ENCODE results near the gene GPR17.

GPR17 gene

GRCh38 chr2:127609818-127610217, 36.1 kb upstream of the GPR17 start:
- no peaks in the 10 kb centered on the region for H3K79me2 ChIP-seq (ENCODE audit: control insufficient read depth, low read length)
- H3K27me3 ChIP-seq (ENCODE audit: control insufficient read depth, low read length): peaks cover 3% of the 10 kb centered on the region; the same call in 1 of the 2 replicates
- TF ChIP-seq CTCF (IDR thresholded peaks at IDR 0.05; ENCODE audit: low read depth, low read length, poor library complexity, severe bottlenecking) (no peak), EZH2phosphoT487 (IDR thresholded peaks at IDR 0.05; ENCODE audit: borderline replicate concordance, low read length) (no peak)
- no peaks in the 10 kb centered on the region for H3F3A ChIP-seq (ENCODE audit: control insufficient read depth, insufficient read depth)
- no peaks in the 10 kb centered on the region for H3K36me3 ChIP-seq (ENCODE audit: control insufficient read depth, low read length)
- peaks cover 24% of the 10 kb centered on the region for H3K4me1 ChIP-seq (ENCODE audit: control insufficient read depth, low read length)
- no peaks in the 10 kb centered on the region for H4K20me1 ChIP-seq (ENCODE audit: control insufficient read depth, insufficient read depth, low read depth, low read length)
- H3K4me2 ChIP-seq (ENCODE audit: low read length): no peak overlapping the region
- no peaks in the 10 kb centered on the region for H3K9me2 ChIP-seq (replicated peaks; ENCODE audit: control insufficient read depth, low read length)
- no peak overlapping the region for H3K27ac ChIP-seq (ENCODE audit: low read depth, low read length)
- no peaks in the 10 kb centered on the region for H3K9me3 ChIP-seq (ENCODE audit: control insufficient read depth, insufficient read depth, low read length)
- H3K4me3 ChIP-seq (ENCODE audit: low read length): no peak overlapping the region

GRCh38 chr2:127610561-127610960, 35.4 kb upstream of the GPR17 start:
- Histone ChIP-seq H3K27ac (ENCODE audit: low read depth, low read length) (no peak overlapping the region), H3K4me2 (ENCODE audit: low read length) (no peak overlapping the region), H3K9me2 (replicated peaks; ENCODE audit: control insufficient read depth, low read length) (no peaks in the 10 kb centered on the region), H3K4me1 (ENCODE audit: control insufficient read depth, low read length) (peaks cover 23% of the 10 kb centered on the region), H3K79me2 (ENCODE audit: control insufficient read depth, low read length) (no peaks in the 10 kb centered on the region), H4K20me1 (ENCODE audit: control insufficient read depth, insufficient read depth, low read depth, low read length) (no peaks in the 10 kb centered on the region), H3F3A (ENCODE audit: control insufficient read depth, insufficient read depth) (no peaks in the 10 kb centered on the region), H3K27me3 (ENCODE audit: control insufficient read depth, low read length) (peaks cover 3% of the 10 kb centered on the region), H3K36me3 (ENCODE audit: control insufficient read depth, low read length) (no peaks in the 10 kb centered on the region), H3K9me3 (ENCODE audit: control insufficient read depth, insufficient read depth, low read length) (no peaks in the 10 kb centered on the region), H3K4me3 (ENCODE audit: low read length) (no peak overlapping the region)
- TF ChIP-seq EZH2phosphoT487 (IDR thresholded peaks at IDR 0.05; ENCODE audit: borderline replicate concordance, low read length) (no peak), CTCF (IDR thresholded peaks at IDR 0.05; ENCODE audit: low read depth, low read length, poor library complexity, severe bottlenecking) (no peak)

- no peaks in the 10 kb centered on the region for H3K9me3 ChIP-seq (ENCODE audit: control insufficient read depth, insufficient read depth, low read length)
- H3K79me2 ChIP-seq (ENCODE audit: control insufficient read depth, low read length): no peaks in the 10 kb centered on the region
- H3K4me2 ChIP-seq (ENCODE audit: low read length): no peak overlapping the region
- no peaks in the 10 kb centered on the region for H3K9me2 ChIP-seq (replicated peaks; ENCODE audit: control insufficient read depth, low read length)
- H3K4me3 ChIP-seq (ENCODE audit: low read length): no peak overlapping the region
- H4K20me1 ChIP-seq (ENCODE audit: control insufficient read depth, insufficient read depth, low read depth, low read length): no peaks in the 10 kb centered on the region
- no peaks in the 10 kb centered on the region for H3K36me3 ChIP-seq (ENCODE audit: control insufficient read depth, low read length)
- H3K27me3 ChIP-seq (ENCODE audit: control insufficient read depth, low read length): peaks cover 8% of the 10 kb centered on the region
- H3K27ac ChIP-seq (ENCODE audit: low read depth, low read length): no peak overlapping the region
- H3K4me1 ChIP-seq (ENCODE audit: control insufficient read depth, low read length): peaks cover 16% of the 10 kb centered on the region
- H3F3A ChIP-seq (ENCODE audit: control insufficient read depth, insufficient read depth): no peaks in the 10 kb centered on the region
- TF ChIP-seq EZH2phosphoT487 (IDR thresholded peaks at IDR 0.05; ENCODE audit: borderline replicate concordance, low read length) (no peak), CTCF (IDR thresholded peaks at IDR 0.05; ENCODE audit: low read depth, low read length, poor library complexity, severe bottlenecking) (no peak)
Observed at GRCh38 chr2:127611076-127611925, 34.7 kb upstream of the GPR17 start.

Measured in DOHH2 (cell line).